Skeletal muscle cell (primary cell): ENCODE data around the gene SLC2A9.
"Not testable (repeated sequence)": the region's sequence is repeated elsewhere in the genome, so short reads cannot be mapped to it uniquely, and the experiment has no call there.

ENCODE experiments used
- DNase-seq: peaks from one replicate; pipeline ENCODE4 v3.0.0-alpha.2; 2010; ENCODE audit warnings: low read depth
- H3K4me3 ChIP-seq: 2 replicates; pipeline ENCODE4 v1.5.1; 2011; ENCODE audit warnings: low read depth, mild to moderate bottlenecking, control low read depth, low read length, moderate library complexity

Gene SLC2A9

GRCh38 chr4:10005632-10006031 is 15.7 kb downstream of the SLC2A9 start:
- no peak for DNase-seq
- H3K4me3 ChIP-seq: no peak overlapping the region

GRCh38 chr4:10003666-10004065 is 17.6 kb downstream of the SLC2A9 start:
- no peak overlapping the region for H3K4me3 ChIP-seq
- DNase-seq: no peak

DNA sequence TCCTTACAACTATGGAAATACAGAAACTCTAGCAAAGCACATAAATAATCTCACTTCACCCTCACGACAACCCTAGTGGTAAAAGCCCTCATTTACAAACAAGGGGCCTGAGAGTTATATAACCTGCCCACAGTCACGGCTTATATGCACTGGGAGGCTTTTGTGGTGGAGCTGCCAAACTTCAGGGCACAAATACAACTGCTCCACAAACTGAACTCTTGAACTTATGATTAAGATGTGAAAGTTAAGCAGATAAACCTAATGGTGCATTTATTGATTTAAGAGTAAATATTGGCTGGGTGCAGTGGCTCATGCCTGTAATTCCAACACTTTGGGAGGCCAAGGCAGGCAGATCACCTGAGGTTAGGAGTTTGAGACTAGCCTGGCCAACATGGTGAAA is 19.0 kb downstream of the SLC2A9 start:
- no peak for DNase-seq
- no peak overlapping the region for H3K4me3 ChIP-seq

GRCh38 chr4:10001757-10002156 is 19.5 kb downstream of the SLC2A9 start:
- no peak overlapping the region for H3K4me3 ChIP-seq
- no peak for DNase-seq

GRCh38 chr4:9999956-10000561 is 21.2 kb downstream of the SLC2A9 start:
- no peak for DNase-seq
- no peak overlapping the region for H3K4me3 ChIP-seq

DNA sequence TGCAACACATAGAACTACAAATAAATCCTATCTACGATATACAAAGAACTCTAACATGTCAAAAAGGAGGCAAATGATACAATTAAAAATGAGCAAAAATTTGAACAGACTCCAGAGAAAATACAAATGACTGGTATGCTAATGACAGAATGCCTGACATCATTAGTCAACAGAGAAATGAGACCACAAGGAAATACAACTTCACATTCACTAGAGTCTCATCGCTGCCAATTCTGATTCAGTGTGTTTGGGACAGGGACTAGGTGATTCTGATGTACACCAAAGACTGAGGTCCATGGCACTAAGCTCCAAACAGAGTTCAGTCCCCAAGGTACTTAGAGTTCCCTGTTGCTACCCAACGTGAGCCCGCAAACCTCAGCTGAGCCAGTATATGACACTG is 23.4 kb downstream of the SLC2A9 start:
- H3K4me3 ChIP-seq: no peak overlapping the region
- DNase-seq: no peak

DNA sequence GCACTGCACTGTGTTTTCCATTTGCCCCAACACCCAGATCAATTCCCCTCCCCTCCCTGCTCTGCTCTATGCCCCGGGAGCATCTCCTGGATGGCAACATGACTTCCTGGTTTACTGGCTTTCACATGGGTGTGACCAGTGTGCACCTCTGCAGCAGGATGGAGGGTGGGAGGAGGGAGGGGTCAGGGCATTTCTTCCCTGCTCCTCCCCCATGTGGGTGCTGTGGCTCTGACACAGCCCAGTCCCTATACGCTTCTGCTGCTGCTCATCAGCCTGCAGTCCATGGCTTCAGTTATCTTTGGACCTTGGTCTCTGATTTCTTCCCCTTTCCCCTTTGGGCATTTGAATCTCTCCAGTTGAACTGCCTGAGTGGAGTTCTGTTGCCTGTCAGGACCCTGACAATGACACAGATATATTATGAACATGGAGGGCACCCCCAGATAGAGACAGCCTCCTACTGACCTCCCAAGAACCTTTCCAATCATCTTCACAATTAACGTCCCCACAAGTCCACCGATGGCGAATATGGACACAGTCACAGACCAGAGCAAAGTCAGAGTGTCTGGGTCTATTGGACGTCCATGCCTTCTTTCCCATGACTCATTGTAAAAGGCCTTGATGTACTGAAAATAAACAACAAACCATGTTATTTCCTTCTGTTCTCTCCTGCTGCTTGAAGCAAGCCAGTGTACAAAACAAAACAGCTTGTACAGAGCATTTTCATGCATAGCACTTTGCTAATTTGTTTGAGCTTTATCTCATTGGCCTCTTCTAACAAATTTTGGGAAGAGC is 24.8 kb downstream of the SLC2A9 start:
- no peak for DNase-seq
- H3K4me3 ChIP-seq: no peak overlapping the region

DNA sequence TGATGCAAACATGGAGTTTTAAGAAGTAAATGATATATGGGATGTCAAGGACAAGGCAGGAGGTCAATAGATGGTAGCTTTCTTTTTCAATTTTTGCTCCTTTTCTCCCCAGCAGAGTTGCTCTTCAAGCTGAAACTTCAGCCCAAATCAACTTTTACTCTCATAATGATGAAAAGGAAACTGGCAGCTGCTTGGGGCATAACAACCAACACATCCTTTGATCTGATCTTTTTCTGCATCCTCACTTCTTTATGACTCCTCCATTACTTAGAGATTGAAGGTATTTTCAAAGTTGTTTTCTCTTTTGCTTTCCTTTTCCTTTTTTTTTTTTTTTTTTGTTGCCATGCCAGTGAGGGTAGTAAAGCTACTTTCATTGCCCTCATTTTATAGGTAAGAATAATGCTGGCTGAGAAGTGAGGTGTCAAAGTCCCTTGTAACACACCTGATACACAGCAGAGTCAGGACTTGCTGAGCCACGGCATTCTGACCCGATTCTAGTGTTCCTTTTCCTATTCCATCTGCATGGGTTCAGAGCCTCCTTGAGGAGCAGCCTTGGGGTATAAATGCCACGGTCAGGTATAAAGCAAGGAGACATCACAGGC is 26.9 kb downstream of the SLC2A9 start:
- no peak overlapping the region for H3K4me3 ChIP-seq
- no peak for DNase-seq

DNA sequence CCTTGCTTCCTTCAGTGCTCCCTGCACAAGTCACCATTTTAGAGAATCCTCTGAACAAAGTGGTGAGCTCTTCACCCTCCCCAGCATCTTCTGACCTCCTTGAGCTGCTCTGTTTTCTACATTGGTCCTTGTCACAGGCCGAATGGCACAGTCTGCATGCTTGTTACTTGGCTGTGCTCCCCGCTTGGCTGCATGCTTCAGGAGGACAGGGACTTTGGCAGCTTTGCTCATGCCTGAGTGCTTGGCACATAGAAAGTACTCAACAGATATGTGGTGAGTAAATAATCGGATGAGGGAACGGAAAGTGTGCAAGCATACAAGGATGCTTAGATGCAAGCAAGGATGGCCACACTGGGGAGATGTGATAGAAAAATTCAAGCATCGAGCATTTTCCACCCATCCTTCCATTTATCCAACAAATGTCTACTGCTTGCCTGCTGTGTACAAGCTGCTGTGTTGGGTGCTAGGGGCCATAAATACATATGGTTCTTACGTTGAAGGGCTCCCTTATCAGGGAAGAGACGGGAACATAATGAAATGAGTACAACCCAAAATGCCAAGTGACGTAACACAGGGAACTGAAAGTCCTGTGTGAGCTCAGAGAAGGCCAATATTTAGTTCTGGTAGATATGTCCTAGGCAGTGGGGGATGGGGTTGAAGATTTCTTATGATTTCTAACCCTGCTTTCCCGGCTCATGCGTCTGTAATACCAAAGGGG is 31.2 kb downstream of the SLC2A9 start:
- no peak overlapping the region for H3K4me3 ChIP-seq
- DNase-seq: no peak

- DNase-seq: no peak
- no peak overlapping the region for H3K4me3 ChIP-seq
Measured at GRCh38 chr4:9988933-9989332, 32.4 kb downstream of the SLC2A9 start.

DNA sequence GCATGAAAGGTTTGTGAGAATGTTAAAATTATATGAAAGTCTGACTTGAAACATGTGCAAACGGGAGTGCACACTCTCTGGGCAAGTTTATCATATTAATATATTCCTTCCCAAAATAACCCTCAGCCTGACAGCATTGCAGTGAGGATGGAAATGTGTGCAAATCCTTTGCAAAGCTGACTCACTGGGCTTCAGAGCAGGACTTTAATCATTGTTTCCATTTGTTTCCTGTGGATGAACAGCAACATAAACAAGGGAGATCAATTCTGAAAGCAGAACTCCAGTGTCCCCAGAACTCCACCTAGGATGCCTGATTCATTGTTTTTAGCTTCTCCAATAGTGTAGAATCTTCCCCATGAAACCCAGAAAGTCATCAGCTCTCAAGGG is 32.9 kb downstream of the SLC2A9 start:
- H3K4me3 ChIP-seq: no peak overlapping the region
- no peak for DNase-seq

DNA sequence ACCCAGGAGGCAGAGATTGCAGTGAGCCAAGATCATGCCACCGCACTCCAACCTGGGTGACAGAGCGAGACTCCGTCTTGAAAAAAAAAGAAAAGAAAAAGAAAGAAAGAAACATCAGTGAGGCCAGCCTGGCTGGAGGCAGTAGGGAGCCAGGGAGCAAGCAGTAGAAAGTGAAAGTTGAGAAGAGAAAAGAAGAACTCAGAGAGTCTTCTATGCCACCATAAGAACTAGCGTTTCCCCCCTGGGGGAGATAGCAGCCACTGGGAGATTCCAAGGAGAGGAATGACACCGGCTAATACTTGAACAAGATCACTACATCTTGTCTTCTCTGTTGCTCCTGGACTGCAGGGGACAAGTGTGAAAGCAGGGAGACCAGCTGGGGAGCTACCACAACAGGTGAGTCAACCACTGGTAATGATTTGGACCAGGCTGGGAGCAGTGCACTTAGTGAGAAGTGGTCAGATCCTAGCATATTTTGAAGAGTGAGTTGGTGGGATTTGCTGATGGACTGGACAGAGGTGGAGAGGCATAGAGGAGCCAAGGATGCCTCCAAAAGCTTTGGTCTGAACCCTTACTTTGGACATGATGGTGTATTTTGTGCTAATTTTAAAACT is 33.4 kb downstream of the SLC2A9 start:
- H3K4me3 ChIP-seq: no peak overlapping the region
- no peak for DNase-seq

DNA sequence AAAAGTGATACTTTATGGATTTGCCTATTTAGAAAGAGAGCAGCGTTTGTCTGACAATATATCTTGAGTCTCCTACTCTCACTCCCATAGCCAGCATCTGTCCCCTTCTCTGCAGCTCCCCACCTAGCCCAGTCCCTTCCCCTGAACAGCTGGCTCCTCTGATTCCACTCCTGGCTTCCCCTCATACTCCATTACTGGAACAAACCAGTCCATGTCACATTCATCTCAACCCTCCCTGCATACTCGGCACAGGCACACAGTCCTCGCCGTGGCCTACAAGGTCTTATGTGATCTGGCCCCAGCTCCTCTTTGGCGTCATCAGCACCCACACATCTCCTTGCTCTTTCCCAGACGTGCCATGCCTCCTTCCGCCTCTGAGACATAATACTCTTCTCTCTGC is 36.7 kb downstream of the SLC2A9 start:
- no peak for DNase-seq
- no peak overlapping the region for H3K4me3 ChIP-seq

GRCh38 chr4:9983211-9983610 is 38.1 kb downstream of the SLC2A9 start:
- H3K4me3 ChIP-seq: no peak overlapping the region
- no peak for DNase-seq

GRCh38 chr4:9981899-9982298 is 39.4 kb downstream of the SLC2A9 start:
- not testable (repeated sequence) for H3K4me3 ChIP-seq, DNase-seq

GRCh38 chr4:9980898-9981297 is 40.4 kb downstream of the SLC2A9 start:
- H3K4me3 ChIP-seq: no peak overlapping the region
- no peak for DNase-seq

DNA sequence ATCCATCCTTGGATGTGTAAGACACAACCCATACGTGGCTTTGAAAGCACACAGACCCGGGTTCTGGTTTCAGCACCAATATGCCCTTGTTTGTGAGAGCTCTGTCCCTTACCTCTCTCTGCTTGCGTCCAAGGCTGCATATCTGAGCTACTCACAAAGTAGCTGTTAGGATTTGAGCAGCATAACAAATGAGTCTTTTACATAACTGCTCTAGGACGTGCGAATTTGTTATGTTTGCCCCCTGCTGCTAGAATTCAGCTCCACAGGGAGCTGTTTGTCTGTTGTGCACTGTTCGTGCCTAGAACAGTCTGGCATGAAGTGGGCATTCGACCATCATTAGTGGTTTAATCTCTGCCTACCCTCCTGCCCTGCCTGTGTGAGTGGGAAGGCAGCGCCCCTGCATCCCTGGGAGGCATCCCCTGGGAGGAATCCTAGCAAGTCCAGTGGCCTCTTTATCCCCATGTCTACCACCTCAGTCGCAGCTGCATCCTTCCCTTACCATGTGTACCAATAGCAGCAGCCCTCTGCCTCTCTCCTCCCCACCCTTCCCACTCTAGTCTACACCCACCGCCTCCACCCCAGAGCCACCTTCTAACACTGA is 42.1 kb downstream of the SLC2A9 start:
- no peak for DNase-seq
- H3K4me3 ChIP-seq: no peak overlapping the region

- no peak for DNase-seq
- no peak overlapping the region for H3K4me3 ChIP-seq
Measured at GRCh38 chr4:9977518-9978031, 43.7 kb downstream of the SLC2A9 start.

- no peak overlapping the region for H3K4me3 ChIP-seq
- no peak for DNase-seq
Measured at GRCh38 chr4:9976781-9977180, 44.5 kb downstream of the SLC2A9 start.
